Choroid plexus epithelial cell (primary cell): ENCODE results near the gene MID2.
"Not testable (repeated sequence)": the region's sequence is repeated elsewhere in the genome, so short reads cannot be mapped to it uniquely, and the experiment has no call there.

ENCODE experiments used
- DNase-seq: peaks from one replicate; pipeline ENCODE4 v3.0.0-alpha.2; 2010; ENCODE audit warnings: low read depth
- H3K4me3 ChIP-seq: 2 replicates; pipeline ENCODE4 v1.5.1; 2011; ENCODE audit warnings: low read depth, mild to moderate bottlenecking, control low read depth, low read length, moderate library complexity
- TF ChIP-seq, protein P1 (sequence below): conservative IDR thresholded peaks from 2 replicates; pipeline ENCODE4 v1.5.1; 2011; ENCODE audit warnings: low read depth, mild to moderate bottlenecking, control low read depth, inconsistent platforms, low read length, moderate library complexity

The MID2 gene

DNA sequence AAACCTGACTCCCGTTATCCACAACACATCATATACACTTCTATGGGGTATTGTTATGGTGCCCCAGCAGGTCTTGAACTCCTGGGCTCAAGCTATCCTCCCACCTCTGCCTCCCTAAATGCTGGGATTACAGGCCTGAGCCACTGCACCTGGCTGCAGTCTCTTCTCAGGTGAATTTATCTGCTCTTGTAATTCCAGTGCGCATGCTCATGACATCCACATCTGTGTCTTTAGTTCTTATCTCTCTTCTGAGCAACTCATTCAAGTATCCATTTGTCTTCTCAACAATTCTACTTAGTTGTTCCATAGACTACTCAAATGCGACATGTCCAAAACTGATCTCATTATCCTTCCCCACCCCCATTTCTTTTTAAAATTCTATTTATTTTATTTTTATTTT, 20.5 kb upstream of the MID2 start:
- DNase-seq: no peak
- no peak overlapping the region for H3K4me3 ChIP-seq
- TF ChIP-seq, protein P1, sequence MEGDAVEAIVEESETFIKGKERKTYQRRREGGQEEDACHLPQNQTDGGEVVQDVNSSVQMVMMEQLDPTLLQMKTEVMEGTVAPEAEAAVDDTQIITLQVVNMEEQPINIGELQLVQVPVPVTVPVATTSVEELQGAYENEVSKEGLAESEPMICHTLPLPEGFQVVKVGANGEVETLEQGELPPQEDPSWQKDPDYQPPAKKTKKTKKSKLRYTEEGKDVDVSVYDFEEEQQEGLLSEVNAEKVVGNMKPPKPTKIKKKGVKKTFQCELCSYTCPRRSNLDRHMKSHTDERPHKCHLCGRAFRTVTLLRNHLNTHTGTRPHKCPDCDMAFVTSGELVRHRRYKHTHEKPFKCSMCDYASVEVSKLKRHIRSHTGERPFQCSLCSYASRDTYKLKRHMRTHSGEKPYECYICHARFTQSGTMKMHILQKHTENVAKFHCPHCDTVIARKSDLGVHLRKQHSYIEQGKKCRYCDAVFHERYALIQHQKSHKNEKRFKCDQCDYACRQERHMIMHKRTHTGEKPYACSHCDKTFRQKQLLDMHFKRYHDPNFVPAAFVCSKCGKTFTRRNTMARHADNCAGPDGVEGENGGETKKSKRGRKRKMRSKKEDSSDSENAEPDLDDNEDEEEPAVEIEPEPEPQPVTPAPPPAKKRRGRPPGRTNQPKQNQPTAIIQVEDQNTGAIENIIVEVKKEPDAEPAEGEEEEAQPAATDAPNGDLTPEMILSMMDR: no peak

DNA sequence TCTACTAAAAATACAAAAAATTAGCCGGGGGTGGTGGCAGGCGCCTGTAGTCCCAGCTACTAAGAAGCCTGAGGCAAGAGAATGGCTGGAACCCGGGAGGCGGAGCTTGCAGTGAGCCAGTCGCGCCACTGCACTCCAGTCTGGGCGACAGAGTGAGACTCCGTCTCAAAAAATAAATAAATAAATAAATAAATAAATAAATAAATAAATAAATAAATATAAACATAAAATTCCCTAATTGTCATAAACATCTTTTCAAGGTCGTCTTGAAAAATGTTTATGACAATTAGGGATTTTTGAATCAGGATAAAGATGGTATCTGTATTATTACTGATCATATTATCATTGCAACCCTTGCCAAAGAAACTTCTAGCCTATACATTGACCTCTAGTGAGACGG, 15.6 kb upstream of the MID2 start:
- not testable (repeated sequence) for DNase-seq, H3K4me3 ChIP-seq

DNA sequence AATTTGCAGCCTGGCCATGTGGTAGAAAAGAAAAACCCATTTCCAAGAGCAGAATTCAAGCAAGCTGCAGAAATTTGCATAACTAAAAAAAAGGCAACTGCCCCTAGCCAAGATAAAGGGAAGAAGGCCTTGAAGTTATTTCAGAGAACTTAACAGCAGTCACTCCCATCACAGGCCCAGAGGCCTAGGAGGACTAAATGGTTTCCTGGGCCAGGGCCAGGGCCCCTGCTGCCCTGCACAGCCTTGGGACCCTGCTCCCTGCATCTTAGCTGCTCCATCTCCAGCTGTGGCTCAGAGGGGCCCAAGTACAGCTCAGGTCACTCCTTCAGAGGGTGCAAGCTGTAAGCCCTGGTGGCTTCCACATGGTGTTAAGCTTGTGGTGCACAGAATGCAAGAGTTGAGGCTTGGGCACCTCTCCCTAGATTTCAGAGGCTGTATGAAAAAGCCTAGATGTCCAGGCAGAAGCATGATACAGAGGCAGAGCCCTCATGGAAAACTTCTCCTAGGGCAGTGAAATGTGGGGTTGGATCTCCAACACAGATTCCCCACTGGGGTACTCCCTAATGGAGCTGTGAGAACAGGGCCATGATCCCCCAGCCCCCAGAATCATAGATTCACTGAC, 6.7 kb upstream of the MID2 start:
- no peak for DNase-seq
- TF ChIP-seq, protein P1: no peak
- no peak overlapping the region for H3K4me3 ChIP-seq

DNA sequence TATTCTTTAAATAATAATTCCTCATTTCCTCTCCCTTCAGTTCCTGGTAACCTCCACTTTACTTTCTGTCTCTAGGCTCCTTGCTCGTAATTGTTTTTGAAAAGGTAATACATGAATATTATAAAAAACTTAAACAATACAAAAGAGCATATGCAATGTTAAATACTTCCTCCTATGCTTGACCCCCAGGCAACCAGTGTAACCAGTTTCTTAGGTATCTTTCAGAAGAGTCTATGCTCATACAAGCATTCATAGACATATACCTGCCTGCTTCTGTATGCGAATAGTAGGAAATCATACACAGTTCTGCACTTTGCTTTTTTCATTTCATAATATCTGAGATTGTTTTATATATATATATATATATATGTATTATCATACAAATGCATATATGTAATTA, 2.6 kb upstream of the MID2 start:
- no peak for DNase-seq
- TF ChIP-seq, protein P1: no peak
- no peak overlapping the region for H3K4me3 ChIP-seq

DNA sequence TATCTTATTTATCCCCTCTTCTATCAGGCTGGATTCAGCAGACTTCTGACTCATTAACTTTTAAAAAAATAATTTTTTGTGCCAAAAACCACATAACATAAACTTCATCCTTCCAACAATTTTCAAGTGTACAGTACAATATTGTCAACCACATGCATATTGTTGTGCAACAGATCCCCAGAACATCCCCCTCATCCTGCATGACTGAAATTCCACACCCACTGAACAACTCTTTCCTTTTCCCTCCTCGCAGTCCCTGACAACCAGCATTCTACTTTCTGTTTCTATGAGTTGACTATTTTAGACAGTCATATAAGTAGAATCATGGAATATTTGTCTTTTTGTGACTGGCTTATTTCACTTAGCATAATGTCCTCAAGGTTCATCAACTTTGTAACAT, 2.2 kb upstream of the MID2 start:
- peak; percentile 91 for DNase-seq
- TF ChIP-seq, protein P1: no peak
- H3K4me3 ChIP-seq: no peak overlapping the region

DNA sequence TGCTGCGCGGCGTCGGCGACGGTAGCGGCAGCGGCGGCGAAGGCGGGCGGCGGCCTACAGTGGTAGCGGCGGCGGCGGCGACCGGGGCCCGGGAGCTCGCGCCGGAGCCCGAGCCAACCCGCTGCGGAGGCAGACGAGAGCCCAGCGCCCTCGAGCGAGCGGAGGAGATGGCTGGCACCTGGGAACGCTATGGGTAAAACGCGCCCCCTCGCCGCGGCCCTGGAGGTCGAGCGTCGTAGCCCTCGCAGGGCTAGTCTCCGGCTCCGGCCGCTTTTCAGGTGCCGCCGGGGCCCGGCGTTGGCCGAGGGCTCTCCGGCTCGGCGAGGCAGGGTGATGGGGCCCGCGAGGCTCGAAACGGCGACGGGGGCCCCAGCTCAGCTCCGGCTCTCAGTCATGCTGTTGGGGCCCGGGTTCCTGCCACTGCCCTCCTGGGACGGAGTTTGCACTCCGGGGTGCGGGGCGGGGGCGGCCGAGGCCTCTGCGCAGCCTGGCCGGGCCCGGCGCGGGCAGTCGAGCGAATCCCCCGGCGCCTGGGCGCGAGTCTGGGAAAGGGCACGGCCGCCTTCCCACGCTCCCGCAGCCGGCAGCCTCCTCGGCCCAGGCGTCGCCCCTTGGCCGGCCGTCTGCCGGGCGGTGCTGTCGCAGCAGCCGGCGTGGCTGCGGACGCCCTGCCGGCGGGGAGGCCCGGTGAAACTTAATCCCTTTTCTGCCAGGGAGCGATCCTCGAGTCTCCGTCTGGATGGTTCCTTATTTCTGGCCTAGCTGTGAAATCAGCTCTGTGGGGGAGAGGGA, 768 bp downstream of the MID2 start:
- peak overlapping the region; percentile 62 for H3K4me3 ChIP-seq
- peak; percentile 36 for DNase-seq
- TF ChIP-seq, protein P1: no peak

DNA sequence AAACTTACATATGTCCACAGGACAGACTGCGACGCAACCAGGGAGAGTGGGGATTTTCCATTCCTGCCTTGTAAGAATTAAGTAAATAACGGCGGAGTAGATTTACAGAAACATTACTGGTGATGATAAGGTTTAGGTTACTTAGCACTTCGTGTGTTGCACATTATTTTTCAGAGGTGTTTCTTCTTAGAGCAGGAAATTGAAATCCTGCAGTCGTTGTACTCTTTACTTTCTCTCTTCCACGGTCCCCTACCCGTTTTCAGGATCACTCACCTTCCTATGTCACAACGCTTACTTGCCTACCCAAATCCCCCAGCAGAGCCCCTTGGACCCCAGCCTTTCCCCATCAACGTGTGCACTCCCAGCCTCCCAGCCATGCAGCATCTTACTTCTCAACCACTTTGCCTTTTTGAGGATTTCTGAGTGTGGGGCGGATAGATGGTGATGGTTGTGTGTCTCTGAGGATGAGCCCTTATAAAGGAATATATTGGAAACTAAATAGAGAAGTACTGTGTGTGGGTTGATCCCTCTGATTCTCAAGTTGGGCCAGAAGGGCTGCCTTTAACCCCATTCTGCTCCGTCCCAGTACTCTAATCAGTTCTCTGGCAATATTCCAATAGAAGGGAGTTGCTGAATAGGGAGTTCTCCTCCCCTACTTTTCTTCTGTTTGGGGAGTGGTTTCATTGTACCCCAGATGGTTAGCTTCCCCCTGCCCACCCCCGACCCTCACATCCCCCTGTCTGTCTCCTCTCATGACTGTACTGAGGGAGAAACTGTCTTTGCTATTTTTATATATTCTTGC, 1.6 kb downstream of the MID2 start:
- peak; percentile 56 for DNase-seq
- H3K4me3 ChIP-seq: peak overlapping the region; percentile 62
- TF ChIP-seq, protein P1: no peak
